Sigmoid colon (tissue), 7 donors: ENCODE results near the gene NDUFS6. TPM values are rescaled to one million over a fixed set of nuclear protein-coding genes. Genes with fewer than 3 reads are reported as not detected.
A peak's percentile ranks its signal among the peaks of the same experiment; 100 is the strongest.
"Not testable (repeated sequence)": the region's sequence is repeated elsewhere in the genome, so short reads cannot be mapped to it uniquely, and the experiment has no call there.

Experiments
- DNase-seq: peaks from one replicate; pipeline ENCODE4 v3.0.0-alpha.2; 2019
- H3K27ac ChIP-seq, 4 donors: fragments of 200-600 bp; sonication (generic); one replicate each; pipeline ENCODE4 v1.5.1; 2016 to 2019; ENCODE audit warnings: mild to moderate bottlenecking in 1 of 4
- H3K27me3 ChIP-seq, 3 donors: fragments of 200-600 bp; sonication (generic); one replicate each; pipeline ENCODE4 v1.5.1; 2019; ENCODE audit warnings: mild to moderate bottlenecking in 1 of 3
- H3K36me3 ChIP-seq, 4 donors: fragments of 200-600 bp; sonication (generic); one replicate each; pipeline ENCODE4 v1.5.1; 2016 to 2019
- H3K4me1 ChIP-seq, 4 donors: fragments of 200-600 bp; sonication (generic); one replicate each; pipeline ENCODE4 v1.5.1; 2017 to 2019
- H3K4me3 ChIP-seq, 4 donors: fragments of 200-600 bp; sonication (generic); one replicate each; pipeline ENCODE4 v1.5.1; 2017 to 2019; ENCODE audit warnings: mild to moderate bottlenecking in 2 of 4, moderate library complexity in 1 of 4
- H3K9me3 ChIP-seq, 4 donors: fragments of 200-600 bp in 3 of 4; sonication (generic) in 3 of 4; one replicate each; pipeline versions ENCODE4 v1.5.1 to v1.6.1; 2013 to 2019
- CTCF ChIP-seq, 4 experiments: fragments of 450-650 bp in 3 of 4; fragments of 200-600 bp in 1 of 4; IDR thresholded peaks; one replicate each; pipeline ENCODE4 v1.5.1; 2016 to 2019; ENCODE audit warnings: antibody characterized with exemption in 4 of 4, mild to moderate bottlenecking in 3 of 4, moderate library complexity in 2 of 4
- EP300 ChIP-seq, 4 donors: sonication (generic); formaldehyde crosslinking; IDR thresholded peaks; one replicate each; pipeline ENCODE4 v1.6.1; 2017; ENCODE audit warnings: antibody characterized with exemption in 4 of 4
- POLR2A ChIP-seq, 2 donors: fragments of 450-650 bp; IDR thresholded peaks; one replicate each; pipeline ENCODE4 v1.6.1; 2016; ENCODE audit warnings: antibody characterized with exemption in 2 of 2, mild to moderate bottlenecking in 2 of 2, moderate library complexity in 2 of 2
- POLR2AphosphoS5 ChIP-seq, 4 donors: sonication (generic); formaldehyde crosslinking; IDR thresholded peaks; one replicate each; pipeline ENCODE4 v1.6.1; 2017; ENCODE audit warnings: antibody characterized with exemption in 4 of 4
- WGBS, 2 donors: extraction: QIAGEN DNeasy Blood & Tissue Kit; methylation state at CpG; one replicate each; pipeline ENCODE4 v1.1.7; 2013; 5-methylcytosine and 5-hydroxymethylcytosine counted together
- intact Hi-C: fragments of 100-400 bp; cut with DNase I; formaldehyde crosslinking; loops from one replicate; pipeline ENCODE4 v1.15.1; 2023
- polyA plus RNA-seq, 3 donors: library from polyadenylated mRNA; stranded (reverse); fragments of 200-250 nt; gene quantifications; one replicate each; pipeline ENCODE4 v1.2.3, GENCODE V29; 2013
- total RNA-seq, 4 donors: library from RNA; depleted of rRNA; stranded (reverse); fragments of >200 nt; gene quantifications; one replicate each; pipeline ENCODE4 v1.1.0, GENCODE V29; 2016
- donor health status: healthy with polysubstance abuse.
- donor health status: Bipolar disorder and iron deficiency.
- donor health status: healthy.

NDUFS6 gene
- total and polyA plus RNA-seq, 7 donors: 34.9 to 156 (median 82.6) TPM

GRCh38 chr5:1795506-1795905 is 5.7 kb upstream of the NDUFS6 start:
- no peak for TF ChIP-seq POLR2AphosphoS5 (IDR thresholded peaks at IDR 0.05)
- no peak for TF ChIP-seq POLR2A (IDR thresholded peaks at IDR 0.05)
- TF ChIP-seq EP300 (IDR thresholded peaks at IDR 0.05): no peak
- TF ChIP-seq CTCF (IDR thresholded peaks at IDR 0.05): no peak
- Histone ChIP-seq H3K36me3 (peaks cover 7 to 24% (median 12%) of the 10 kb centered on the region in 4 donors), H3K9me3 (no peaks in the 10 kb centered on the region), H3K4me3 (no peak overlapping the region), H3K4me1 (peaks cover 0 to 24% (median 19%) of the 10 kb centered on the region in 4 donors), H3K27ac (no peak overlapping the region), H3K27me3 (no peaks in the 10 kb centered on the region)
- DNase-seq: peak; percentile 56
- 82 to 92% methylated on average over 13 of the region's 13 CpGs for WGBS, 2 donors
- intact Hi-C loops: no loop called here

- intact Hi-C loops: no loop called here
- Histone ChIP-seq H3K36me3 (peaks cover 7 to 24% (median 12%) of the 10 kb centered on the region in 4 donors), H3K4me3 (no peak overlapping the region), H3K9me3 (no peaks in the 10 kb centered on the region), H3K4me1 (peaks cover 0 to 25% (median 22%) of the 10 kb centered on the region in 4 donors), H3K27me3 (no peaks in the 10 kb centered on the region), H3K27ac (no peak overlapping the region)
- DNase-seq: no peak
- WGBS, 2 donors: 88% methylated on average over 8 of the region's 8 CpGs
- TF ChIP-seq POLR2A (IDR thresholded peaks at IDR 0.05) (no peak), CTCF (IDR thresholded peaks at IDR 0.05) (no peak), EP300 (IDR thresholded peaks at IDR 0.05) (no peak), POLR2AphosphoS5 (IDR thresholded peaks at IDR 0.05) (no peak)
Measured at GRCh38 chr5:1795931-1796330, 5.3 kb upstream of the NDUFS6 start.

GRCh38 chr5:1796371-1797102 is 4.7 kb upstream of the NDUFS6 start:
- DNase-seq: peak; percentile 54
- intact Hi-C loops: no loop called here
- TF ChIP-seq EP300 (IDR thresholded peaks at IDR 0.05) (no peak), POLR2A (IDR thresholded peaks at IDR 0.05) (no peak)
- Histone ChIP-seq H3K4me1 (peaks cover 0 to 25% (median 22%) of the 10 kb centered on the region in 4 donors), H3K9me3 (no peaks in the 10 kb centered on the region), H3K36me3 (peaks cover 7 to 24% (median 12%) of the 10 kb centered on the region in 4 donors), H3K4me3 (no peak overlapping the region), H3K27ac (no peak overlapping the region), H3K27me3 (no peaks in the 10 kb centered on the region)
- WGBS, 2 donors: 89 to 90% methylated on average over 21 of the region's 21 CpGs

GRCh38 chr5:1797103-1797800 is 4.0 kb upstream of the NDUFS6 start:
- DNase-seq: peak; percentile 56
- no peak for TF ChIP-seq POLR2A (IDR thresholded peaks at IDR 0.05)
- no peak for TF ChIP-seq CTCF (IDR thresholded peaks at IDR 0.05)
- no peak for TF ChIP-seq EP300 (IDR thresholded peaks at IDR 0.05)
- no peak for TF ChIP-seq POLR2AphosphoS5 (IDR thresholded peaks at IDR 0.05)
- H3K4me3 ChIP-seq: no peak overlapping the region

GRCh38 chr5:1797855-1798254 is 3.4 kb upstream of the NDUFS6 start:
- H3K27me3 ChIP-seq: no peaks in the 10 kb centered on the region
- no peaks in the 10 kb centered on the region for H3K9me3 ChIP-seq
- WGBS, 2 donors: 90 to 94% methylated on average over 11 of the region's 11 CpGs
- H3K36me3 ChIP-seq: peaks cover 7 to 28% (median 14%) of the 10 kb centered on the region in 4 donors
- no peak overlapping the region for H3K4me3 ChIP-seq
- intact Hi-C loops: loop anchor here (2.0 kb wide), 1 partner anchor 453 kb away; the partner anchor contains the start of gene CLPTM1L
- TF ChIP-seq POLR2AphosphoS5 (IDR thresholded peaks at IDR 0.05) (no peak), CTCF (IDR thresholded peaks at IDR 0.05) (no peak), EP300 (IDR thresholded peaks at IDR 0.05) (no peak)
- H3K4me1 ChIP-seq: peaks cover 0 to 34% (median 32%) of the 10 kb centered on the region in 4 donors
- H3K27ac ChIP-seq: no peak overlapping the region
- peak; percentile 44 for DNase-seq

More at GRCh38 chr5:1797103-1797800, 4.0 kb upstream of the NDUFS6 start:
- no peak overlapping the region for H3K27ac ChIP-seq
- intact Hi-C loops: no loop called here
- no peaks in the 10 kb centered on the region for H3K9me3 ChIP-seq
- 94 to 95% methylated on average over 18 of the region's 18 CpGs for WGBS, 2 donors
- peaks cover 0 to 30% (median 28%) of the 10 kb centered on the region in 4 donors for H3K4me1 ChIP-seq
- H3K36me3 ChIP-seq: peaks cover 7 to 24% (median 12%) of the 10 kb centered on the region in 4 donors
- no peaks in the 10 kb centered on the region for H3K27me3 ChIP-seq

- intact Hi-C loops: loop anchor here (2.0 kb wide), 1 partner anchor 454 kb away; the partner anchor contains the start of gene CLPTM1L
- H3K4me3 ChIP-seq: peak overlapping the region in 3 of 4 donors; percentile 63 to 95 (median 85)
- H3K27me3 ChIP-seq, H3K9me3 ChIP-seq: not testable (repeated sequence)
- peaks cover 7 to 35% (median 21%) of the 10 kb centered on the region in 4 donors for H3K36me3 ChIP-seq
- peak; percentile 53 for DNase-seq
- 90 to 91% methylated on average over 16 of the region's 16 CpGs for WGBS, 2 donors
- H3K27ac ChIP-seq: peak overlapping the region in 3 of 4 donors; percentile 81 to 86 (median 84)
- peaks cover 0 to 34% (median 34%) of the 10 kb centered on the region in 4 donors for H3K4me1 ChIP-seq
Measured at GRCh38 chr5:1798589-1798988, 2.6 kb upstream of the NDUFS6 start.
